Cortex of kidney (tissue), 1 donor: Measurements from ENCODE around the gene CALM3.
"Not testable (repeated sequence)": the region's sequence is repeated elsewhere in the genome, so short reads cannot be mapped to it uniquely, and the experiment has no call there.

ENCODE experiments used
- DNase-seq: peaks from one replicate; lab custom pipeline; 2025; lab: John Stamatoyannopoulos, UW

Gene CALM3

DNA sequence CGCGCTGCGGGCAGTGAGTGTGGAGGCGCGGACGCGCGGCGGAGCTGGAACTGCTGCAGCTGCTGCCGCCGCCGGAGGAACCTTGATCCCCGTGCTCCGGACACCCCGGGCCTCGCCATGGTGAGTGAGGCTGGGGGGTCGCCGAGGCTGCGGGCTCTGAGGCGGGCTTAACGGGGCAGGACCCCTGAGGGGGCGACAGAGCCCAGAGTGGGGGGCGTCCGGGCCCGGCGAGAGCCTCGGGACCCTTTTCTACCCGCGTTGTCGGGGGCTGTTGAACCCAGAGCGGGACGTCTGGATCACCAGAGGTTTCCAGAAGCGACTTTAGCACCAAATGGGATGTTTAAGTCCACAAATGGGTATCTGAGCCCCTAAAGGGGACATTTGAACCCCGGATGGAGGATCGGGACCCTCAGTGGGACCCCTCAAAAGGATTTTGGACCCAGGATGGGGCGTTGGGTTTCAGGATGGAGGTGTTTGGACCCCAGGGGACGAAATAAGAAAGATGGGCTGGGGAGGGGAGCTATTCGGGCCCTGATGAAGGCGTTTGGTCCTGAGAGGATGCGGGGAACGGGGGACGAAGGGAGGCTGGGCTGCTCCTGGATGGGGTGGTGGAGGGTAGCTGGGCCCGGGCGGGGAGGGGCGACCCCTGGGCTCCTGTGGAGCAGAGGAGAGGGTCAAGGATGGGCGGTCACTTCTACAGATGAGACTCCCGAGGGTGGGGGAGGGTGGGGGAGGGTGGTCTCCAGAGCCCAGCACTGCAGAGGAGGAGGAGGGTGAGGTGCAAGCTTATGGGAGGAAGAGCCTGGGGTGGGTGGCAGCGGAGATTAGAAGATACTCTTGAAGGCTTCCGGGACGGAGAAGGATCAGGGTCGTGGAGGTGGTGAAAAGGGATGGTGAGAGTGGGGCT lies at the start of gene CALM3:
TSS of gene CALM3 (plus strand) at position 13 of the 907 bp plus-strand sequence. CDS start at position 118, 105 bp downstream.
- DNase-seq: no peak

DNA sequence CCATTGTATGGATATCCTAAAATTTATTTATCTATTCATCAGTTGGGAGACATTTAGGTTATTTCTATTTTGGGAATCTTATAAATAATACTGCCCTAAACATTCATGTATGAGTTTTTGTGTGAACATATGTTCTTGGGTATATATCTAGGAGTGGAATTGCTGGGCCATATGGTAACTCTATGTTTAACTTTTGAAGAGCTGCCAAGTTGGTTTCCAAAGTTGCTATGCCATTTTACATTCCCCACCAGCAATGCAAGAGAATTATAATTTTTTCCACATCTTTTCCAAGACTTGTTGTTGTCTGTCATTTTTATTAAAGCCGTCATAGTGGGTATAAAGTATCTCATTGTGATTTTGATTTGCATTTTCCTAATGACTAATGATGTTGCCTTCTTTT lies 48.2 kb upstream of the CALM3 start:
- DNase-seq: no peak

DNA sequence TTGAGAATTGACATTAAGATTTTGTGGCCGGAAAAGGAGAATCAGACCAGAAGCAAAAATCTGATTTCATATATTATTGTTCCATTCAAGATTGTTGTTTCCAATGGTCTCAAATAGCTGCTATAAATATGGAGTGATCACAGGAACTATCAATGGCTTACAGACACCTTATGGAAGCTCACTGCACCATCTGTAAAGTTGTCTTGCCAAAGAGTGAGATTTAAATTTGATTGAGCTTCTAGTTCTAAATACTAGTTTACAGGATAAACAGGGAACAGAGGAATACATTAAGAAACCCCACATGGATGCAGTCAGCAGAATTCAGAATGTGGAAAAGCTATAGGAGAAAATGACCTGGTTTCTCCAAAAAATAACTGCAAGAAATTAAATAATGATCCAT lies 47.0 kb upstream of the CALM3 start:
- no peak for DNase-seq

DNA sequence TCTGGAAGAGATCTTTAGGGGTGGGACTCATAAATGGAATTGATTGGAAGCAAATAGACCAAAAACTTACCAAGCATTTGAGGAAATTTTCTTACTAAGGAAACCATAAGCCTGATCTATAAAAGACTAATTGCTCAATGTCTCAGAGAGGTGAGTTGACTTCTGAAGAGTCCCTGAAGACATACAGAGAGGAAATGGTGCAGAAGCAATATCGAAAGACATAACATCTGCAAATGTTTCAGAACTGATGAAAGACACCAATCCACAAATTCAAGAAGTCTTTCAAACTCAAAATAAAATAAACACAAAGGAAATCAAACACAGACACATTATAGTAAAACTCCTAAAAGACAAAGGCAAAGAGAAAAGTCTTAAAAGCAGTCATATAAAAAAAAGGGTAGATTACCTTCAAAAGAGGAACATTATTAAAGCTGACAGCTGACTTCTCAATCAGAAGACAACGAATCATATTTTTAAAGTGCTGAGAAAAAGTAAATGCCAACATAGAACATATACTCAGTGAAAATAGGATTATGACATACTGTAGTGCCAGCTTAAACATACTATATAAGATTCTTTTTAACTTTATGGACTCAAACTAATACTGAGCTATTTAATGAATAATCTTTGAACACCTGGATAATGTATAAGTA lies 45.4 kb upstream of the CALM3 start:
- DNase-seq: no peak

DNA sequence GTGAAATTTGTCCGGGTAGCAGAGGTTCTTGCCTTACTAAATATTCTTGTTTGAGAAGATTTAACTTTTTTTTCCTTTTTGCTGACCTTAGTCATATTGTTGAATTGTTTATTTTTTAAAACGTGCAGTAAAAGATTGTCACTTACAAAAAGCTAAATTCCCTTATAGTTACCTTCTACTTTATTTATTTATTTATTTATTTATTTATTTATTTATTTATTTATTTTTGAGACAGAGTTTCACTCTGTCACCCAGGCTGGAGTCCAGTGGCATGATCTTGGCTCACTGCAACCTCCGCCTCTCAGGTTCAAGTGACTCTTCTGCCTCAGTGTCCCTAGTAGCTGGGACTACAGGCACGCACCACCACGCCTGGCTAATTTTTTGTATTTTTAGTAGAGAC lies 44.7 kb upstream of the CALM3 start:
- not testable (repeated sequence) for DNase-seq

DNA sequence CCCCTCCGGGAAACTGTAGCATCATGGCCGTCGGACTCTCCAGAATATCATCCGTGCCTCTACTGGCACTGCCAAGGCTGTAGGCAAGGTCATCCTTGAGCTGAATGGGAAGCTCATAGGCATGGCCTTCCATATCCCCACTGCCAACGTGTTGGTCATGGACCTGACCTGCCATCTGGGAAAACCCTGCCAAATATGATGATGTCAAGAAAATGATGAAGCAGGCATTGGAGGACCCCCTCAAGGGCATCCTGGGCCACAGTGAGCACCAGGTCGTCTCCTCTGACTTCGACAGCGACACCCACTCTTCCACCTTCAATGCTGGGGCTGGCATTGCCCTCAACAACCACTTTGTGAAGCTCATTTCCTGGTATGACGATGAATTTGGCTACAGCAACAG lies 41.9 kb upstream of the CALM3 start:
- no peak for DNase-seq

DNA sequence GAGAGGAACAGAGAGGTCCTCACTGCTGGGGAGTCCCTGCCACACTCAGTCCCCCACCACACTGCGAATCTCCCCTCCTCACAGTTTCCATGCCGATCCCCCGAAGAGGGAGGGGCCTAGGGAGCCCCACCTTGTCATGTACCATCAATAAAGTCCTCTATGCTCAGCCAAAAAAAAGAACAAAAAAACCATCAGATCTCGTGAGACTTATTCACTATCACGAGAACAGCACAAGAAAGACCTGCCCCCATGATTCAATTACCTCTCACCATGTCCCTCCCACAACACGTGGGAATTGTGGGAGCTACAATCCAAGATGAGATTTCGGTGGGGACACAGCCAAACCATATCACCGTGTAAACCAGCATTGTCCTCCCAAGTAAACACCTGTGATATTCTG lies 41.5 kb upstream of the CALM3 start:
- not testable (repeated sequence) for DNase-seq

DNA sequence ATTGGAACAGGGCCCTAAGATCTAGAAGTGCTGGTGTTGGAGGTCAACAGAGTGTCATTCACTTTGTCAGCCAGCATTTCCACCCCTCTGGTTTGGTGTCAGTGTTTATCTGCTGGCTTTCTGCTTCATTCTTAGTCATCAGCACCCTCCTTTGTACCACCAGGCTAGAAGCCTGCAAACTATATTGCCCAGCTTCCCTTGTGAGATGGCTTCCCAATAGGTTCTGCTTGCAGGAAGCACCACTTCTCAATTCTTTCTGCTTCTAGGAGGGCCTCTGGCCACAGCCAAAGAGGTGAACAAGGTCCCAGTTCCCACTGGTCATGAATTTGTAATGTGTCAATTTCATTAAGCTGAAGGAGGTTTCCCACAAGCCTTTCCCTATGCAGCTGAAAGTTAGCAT lies 36.4 kb upstream of the CALM3 start:
- no peak for DNase-seq

DNA sequence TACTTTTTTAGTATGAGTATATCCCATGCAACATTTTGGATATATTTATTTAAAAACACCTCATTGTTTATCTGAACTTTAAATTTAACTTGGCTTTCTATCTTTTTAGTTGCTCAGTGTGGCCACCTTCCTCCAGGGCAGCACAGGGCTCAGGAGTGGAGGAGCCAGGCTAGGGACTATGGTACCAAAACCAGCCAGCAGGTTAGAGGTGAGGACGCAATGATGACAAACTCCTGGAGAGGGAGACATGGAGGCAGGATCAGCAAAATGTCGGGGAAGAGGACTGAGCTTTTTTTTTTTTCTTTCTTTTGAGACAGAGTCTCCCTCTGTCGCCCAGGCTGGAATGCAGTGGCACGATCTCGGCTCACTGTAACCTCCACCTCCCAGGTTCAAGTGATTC lies 29.6 kb upstream of the CALM3 start:
- DNase-seq: no peak

DNA sequence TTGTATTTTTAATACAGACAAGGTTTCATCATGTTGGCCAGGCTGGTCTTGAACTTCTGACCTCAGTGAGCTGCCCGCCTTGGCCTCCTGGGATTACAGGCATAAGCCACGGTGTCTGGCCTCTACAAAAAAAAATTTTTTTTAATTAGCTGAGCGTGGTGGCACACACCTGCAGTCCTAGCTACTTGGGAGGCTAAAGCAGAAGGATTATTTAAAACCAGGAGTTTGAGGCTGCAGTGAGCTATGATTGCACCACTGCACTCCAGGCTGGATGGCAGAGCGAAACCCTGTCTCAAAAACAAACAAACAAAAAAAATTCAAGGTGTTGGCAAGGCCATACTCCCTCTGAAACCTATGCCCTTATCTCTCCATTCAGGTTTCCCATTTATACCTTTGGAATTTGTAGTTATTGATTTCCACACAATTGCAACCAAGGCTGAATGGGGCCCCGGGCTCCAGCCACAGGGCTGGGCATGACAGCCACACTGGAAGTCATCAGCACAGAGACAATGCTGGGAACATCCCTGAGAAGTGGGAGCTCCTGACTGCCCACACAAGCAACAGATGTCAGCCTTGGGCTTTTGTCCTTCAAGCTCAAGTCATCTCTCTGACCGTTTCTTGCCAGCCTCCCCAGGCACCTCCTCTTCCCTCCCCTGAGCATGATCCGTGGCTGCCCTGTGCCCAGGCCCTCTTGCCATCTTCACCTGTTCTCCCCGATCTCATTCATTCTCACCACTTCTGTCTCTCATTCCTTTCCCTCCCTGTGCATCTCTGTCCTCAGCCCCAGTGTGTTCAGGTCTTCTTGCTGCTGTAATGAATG lies 27.2 kb upstream of the CALM3 start:
- no peak for DNase-seq

DNA sequence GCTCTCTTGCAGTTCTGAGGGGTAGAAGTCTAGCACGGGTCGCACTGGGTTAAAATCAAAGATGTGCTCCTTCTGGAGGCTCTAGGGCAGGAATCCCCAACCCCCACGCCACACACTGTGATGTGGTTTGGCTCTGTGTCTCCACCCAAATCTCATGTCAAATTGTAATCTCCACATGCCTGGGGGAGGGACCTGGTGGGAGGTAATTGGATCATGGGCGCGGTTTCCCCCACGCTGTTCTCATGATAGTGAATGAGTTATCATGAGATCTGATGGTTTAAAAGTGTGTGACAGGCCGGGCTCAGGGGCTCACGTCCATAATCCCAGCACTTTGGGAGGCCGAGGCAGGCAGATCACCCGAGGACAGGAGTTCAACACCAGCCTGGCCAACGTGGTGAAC lies 26.6 kb upstream of the CALM3 start:
- DNase-seq: no peak

DNA sequence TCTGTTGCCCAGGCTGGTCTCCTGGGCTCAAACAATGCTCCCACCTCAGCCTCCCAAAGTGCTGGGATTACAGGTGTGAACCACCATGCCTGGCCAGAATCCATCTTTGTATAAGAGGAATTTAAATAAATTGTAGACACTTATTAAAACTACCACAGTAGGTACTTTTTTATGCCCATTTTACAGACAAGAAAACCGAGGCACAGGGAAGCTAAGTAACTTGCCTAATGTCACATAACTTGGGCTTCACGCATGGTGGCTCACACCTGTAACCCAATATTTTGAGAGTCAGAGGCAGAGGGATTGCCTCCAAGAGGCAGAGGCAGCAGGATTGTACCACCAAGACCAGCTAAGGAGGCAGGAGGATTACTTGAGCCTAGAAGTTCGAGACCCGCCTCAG lies 22.7 kb upstream of the CALM3 start:
- no peak for DNase-seq

DNA sequence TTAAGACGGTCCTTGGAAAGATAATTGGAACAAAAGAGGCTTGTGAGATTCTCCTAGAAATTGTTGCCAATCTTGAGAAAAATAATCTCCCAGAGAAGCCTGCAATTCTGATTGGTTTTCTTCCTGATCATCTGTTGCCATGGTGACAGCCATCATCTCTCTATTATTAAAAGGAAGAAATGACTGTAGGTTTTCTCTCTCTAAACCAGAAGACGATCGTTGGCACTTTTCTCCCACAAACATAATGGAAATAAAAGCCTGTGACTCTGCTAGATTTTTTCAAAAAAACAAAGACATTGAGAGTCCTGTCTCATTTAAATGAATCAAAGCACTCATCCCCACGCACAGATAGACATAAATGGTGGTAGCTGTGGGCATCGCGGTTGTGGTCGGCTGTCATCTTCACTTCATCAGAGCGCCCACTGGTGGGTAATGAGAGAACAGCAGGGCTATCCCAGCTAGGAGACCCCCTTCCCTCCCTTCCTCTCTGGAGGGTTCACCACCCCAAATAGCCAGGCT lies 21.7 kb upstream of the CALM3 start:
- no peak for DNase-seq

DNA sequence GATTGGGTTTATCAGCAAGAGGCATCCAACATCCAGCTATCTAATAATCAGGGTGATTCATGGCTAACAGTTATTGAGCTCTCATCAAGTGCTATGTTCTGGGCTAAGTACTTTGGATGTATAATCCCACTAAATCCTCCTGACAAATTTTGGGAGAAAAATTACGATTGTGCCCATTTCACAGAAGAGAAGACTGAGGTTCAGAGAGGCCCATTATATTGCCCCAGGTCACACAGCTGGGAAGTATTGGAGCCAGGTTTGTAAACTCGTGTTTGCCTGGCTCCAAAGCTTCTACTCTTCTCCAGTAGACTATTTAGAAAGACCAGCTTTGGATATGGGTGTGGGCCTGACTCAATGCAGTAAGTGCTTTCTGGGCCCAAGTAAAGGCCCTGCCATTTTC lies 20.9 kb upstream of the CALM3 start:
- DNase-seq: no peak

DNA sequence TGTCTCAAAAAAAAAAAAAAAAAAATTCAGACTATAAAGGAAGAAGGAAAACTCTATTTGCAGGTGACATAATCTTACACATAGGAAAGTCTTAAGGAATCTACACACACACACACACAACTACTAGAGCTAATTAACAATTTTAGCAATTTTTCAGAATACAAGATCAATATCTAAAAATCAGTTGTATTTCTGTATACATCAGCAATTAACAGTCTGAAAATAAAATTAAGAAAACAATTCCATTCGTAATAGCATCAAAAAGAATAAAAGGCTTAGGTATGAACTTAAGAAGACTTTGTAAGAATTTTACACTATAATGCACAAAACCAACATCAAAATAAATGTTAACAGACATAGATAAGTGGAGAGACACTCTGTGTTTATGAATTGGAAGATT lies 15.6 kb upstream of the CALM3 start:
- no peak for DNase-seq

DNA sequence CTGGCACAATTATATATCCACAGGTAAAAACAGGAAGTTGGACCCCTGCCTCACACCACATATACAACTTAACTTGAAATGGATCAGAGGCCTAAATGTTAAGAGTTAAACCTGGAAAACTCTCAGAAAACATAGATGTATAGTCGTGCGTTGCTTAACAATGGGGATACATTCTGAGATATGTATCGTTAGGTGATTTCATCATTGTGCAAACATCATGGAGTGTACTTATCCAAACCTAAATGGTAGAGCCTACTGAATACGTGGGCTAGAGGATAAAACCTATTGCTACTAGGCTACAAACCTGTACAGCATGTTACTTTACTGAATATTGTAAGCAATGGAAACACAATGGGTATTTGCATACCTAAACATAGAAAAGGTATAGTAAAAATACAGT lies 14.8 kb upstream of the CALM3 start:
- DNase-seq: no peak

DNA sequence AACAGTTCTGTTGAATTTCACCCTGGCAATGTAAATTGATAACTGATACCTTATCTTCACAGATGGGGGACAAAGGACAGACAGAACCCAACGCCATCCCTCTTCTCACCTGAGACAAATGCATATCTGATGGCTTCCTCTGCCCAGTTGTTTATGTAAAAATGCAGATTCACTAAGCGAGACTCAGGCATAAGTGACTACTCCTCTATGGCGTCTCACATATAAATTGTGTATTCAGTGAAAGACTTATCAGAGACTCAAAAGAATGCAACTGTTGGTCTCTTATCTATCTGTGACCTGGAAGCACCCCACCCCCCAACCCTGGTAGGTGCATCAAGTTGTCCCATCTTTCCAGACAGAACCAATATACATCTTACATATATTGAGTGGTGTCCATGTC lies 13.3 kb upstream of the CALM3 start:
- DNase-seq: no peak

DNA sequence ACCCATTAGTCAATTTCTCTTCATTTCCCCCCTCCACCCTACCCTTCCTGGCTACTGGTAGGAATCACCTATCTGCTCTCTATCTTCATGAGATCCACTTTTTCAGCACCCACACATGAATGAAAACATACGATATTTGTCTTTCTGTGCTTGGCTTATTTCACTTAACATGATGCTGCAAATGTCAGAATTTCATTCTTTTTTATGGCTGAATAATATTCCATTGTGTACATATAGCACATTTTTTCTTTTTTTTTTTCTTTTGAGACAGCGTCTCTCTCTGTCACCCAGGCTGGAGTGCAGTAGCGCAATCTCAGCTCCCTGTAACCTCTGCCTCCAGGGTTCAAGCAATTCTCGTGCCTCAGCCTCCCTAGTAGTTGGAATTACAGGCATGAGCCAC lies 9.9 kb upstream of the CALM3 start:
- no peak for DNase-seq

DNA sequence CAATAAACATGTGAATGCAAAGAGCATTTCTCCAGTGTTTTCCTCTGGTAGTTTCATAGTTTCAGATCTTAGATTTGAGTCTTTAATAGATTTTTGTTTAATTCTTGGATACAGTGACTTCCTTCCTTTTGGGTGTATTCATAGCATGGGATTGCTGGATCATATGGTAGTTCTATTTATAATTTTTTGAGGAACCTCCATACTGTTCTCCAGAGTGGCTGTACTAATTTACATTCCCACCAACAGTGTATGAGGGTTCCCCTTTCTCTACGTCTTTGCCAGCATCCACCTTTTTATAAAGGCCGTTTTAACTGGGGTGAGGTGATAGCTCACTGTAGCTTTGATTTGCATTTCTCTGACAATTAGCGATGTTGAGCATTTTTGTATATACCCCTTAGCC lies 9.3 kb upstream of the CALM3 start:
- no peak for DNase-seq

DNA sequence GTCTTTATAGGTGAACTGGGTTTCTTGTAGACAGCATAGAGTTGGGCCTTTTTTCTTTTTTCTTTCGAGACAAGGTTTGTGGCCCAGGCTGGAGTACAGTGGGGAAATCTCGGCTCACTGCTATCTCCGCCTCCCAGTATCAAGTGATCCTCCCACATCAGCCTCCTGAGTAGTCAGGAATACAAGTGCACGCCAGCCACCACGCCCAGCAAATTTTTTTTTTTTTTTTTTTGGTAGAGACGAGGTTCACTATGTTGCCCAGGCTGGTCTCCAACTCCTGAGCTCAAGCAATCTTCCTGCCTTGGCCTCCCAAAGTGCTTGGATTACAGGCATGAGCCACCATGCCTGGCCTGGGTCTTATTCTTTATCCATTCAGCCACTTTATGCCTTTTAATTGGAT lies 5.1 kb upstream of the CALM3 start:
- no peak for DNase-seq

DNA sequence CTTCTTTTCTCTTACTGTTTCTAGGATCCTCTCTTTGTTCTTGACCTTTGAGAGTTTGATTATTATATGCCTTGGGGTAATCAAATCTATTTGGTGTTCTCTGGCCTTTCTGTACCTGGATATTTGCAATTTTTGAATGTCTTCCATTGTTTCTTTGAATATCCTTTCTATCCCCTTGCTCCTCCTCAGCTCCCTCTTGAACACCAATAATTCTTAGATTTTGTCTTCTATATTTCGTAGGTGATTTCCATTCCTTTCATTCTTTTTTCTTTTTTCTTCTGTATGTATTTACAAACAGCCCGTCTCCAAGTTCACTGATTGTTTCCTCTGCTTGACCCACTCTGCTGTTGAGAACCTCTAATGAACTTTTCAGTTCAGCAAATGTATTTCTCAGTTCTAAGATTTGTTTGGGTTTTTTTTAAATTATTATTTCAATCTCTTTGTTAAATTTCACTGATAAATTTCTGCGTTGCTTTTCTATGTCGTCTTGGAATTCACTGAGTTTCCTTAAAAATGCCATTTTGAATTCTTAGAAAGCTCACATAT lies 2.7 kb upstream of the CALM3 start:
- DNase-seq: no peak

DNA sequence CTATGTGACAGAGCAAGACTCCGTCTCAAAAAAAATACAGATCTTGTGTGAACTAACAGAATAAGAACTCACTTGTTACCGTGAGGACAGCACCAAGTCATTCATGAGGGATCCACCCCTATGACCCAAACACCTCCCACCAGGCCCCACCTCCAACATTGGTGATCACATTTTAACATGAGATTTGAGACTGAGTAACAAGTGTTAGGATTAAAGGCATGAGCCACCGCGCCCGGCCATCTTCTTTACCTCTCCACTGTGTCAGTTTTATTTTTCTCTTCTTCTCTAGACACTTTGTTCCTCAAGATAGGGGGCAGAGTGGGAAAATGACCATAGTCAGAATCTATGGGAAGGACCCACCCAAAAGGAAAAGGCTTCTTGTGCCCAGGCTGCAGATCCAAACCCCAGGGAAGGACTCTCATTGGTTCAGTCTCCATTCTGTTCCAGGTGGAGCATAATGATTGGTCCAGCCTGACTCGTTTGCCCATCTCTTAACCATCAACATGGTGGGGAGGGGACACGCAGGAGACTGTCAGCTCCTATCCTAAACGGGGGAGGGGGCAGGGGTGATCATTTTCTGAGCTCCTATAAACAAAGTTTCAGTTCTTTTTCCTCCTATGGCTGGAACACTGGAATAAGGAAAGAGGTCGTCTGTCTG lies 1.3 kb upstream of the CALM3 start:
- no peak for DNase-seq
